H9 (cell line): ENCODE results near the gene ATP13A3. TPM values are rescaled to one million over a fixed set of nuclear protein-coding genes. Genes with fewer than 3 reads are reported as not detected.

Experiments
- DNase-seq: peaks from one replicate; pipeline ENCODE4 v3.0.0-alpha.2; 2017
- H2AFZ ChIP-seq: one replicate; pipeline ENCODE4 v1.6.1; 2013; ENCODE audit warnings: mild to moderate bottlenecking, low read length, control low read depth, moderate library complexity
- H2AK5ac ChIP-seq: 2 replicates; pipeline ENCODE4 v1.6.1; 2013; ENCODE audit warnings: low read length, control low read depth, mixed read lengths; ENCODE audit not compliant: insufficient read length
- H2BK120ac ChIP-seq: one replicate; pipeline ENCODE4 v1.6.1; 2013; ENCODE audit warnings: low read depth, mild to moderate bottlenecking, low read length, control low read depth, inconsistent platforms; ENCODE audit not compliant: poor library complexity, severe bottlenecking
- H2BK12ac ChIP-seq: 2 replicates; pipeline ENCODE4 v1.6.1; 2013; ENCODE audit warnings: low read length, control low read depth, mixed read lengths, low read depth; ENCODE audit not compliant: insufficient read length
- H2BK15ac ChIP-seq: 2 replicates; pipeline ENCODE4 v1.6.1; 2013; ENCODE audit warnings: low read depth, low read length, control low read depth
- H2BK20ac ChIP-seq: one replicate; pipeline ENCODE4 v1.6.1; 2013; ENCODE audit warnings: low read depth, mild to moderate bottlenecking, low read length, control low read depth, inconsistent platforms; ENCODE audit not compliant: poor library complexity, severe bottlenecking
- H2BK5ac ChIP-seq: 2 replicates; pipeline ENCODE4 v1.6.1; 2013; ENCODE audit warnings: low read length, control low read depth, mixed read lengths; ENCODE audit not compliant: insufficient read length
- H3K14ac ChIP-seq: 2 replicates; pipeline ENCODE4 v1.6.1; 2013; ENCODE audit warnings: low read length, control low read depth; ENCODE audit not compliant: insufficient read depth
- H3K18ac ChIP-seq: 2 replicates; pipeline ENCODE4 v1.6.1; 2013; ENCODE audit warnings: low read depth, mild to moderate bottlenecking, mixed read lengths, low read length, control low read depth; ENCODE audit not compliant: insufficient read length
- H3K23ac ChIP-seq: 2 replicates; pipeline ENCODE4 v1.6.1; 2013; ENCODE audit warnings: low read length, control low read depth, mixed read lengths, low read depth; ENCODE audit not compliant: insufficient read length
- H3K23me2 ChIP-seq: 2 replicates; pipeline ENCODE4 v1.6.1; 2013; ENCODE audit warnings: low read depth, mild to moderate bottlenecking, mixed read lengths, low read length, control low read depth; ENCODE audit not compliant: insufficient read length, poor library complexity, severe bottlenecking
- H3K27ac ChIP-seq: 2 replicates; pipeline ENCODE4 v1.5.1; 2013; ENCODE audit warnings: low read length, control low read depth, mixed read lengths, low read depth; ENCODE audit not compliant: insufficient read length
- H3K27me3 ChIP-seq: 2 replicates; pipeline ENCODE4 v1.6.1; 2013; ENCODE audit warnings: low read length, control low read depth, inconsistent platforms; ENCODE audit not compliant: insufficient read depth
- H3K4ac ChIP-seq: 2 replicates; pipeline ENCODE4 v1.6.1; 2013; ENCODE audit warnings: low read depth, mild to moderate bottlenecking, control low read depth, inconsistent platforms, low read length, moderate library complexity
- H3K4me1 ChIP-seq: 2 replicates; pipeline ENCODE4 v1.6.1; 2013; ENCODE audit warnings: low read length, control low read depth, inconsistent platforms; ENCODE audit not compliant: insufficient read depth
- H3K4me2 ChIP-seq: 2 replicates; pipeline ENCODE4 v1.6.1; 2013; ENCODE audit warnings: low read length, control low read depth, mixed read lengths; ENCODE audit not compliant: insufficient read length, insufficient read depth
- H3K56ac ChIP-seq: 2 replicates; pipeline ENCODE4 v1.6.1; 2013; ENCODE audit warnings: low read depth, mild to moderate bottlenecking, mixed read lengths, low read length, control low read depth; ENCODE audit not compliant: insufficient read length
- H3K79me1 ChIP-seq: 2 replicates; pipeline ENCODE4 v1.6.1; 2013; ENCODE audit warnings: low read depth, mild to moderate bottlenecking, moderate library complexity, low read length, control low read depth, inconsistent platforms; ENCODE audit not compliant: insufficient read depth, poor library complexity, severe bottlenecking
- H3K79me2 ChIP-seq: 2 replicates; pipeline ENCODE4 v1.6.1; 2013; ENCODE audit warnings: low read length, control low read depth, inconsistent platforms; ENCODE audit not compliant: insufficient read depth
- H3K9ac ChIP-seq: 2 replicates; pipeline ENCODE4 v1.6.1; 2013; ENCODE audit warnings: low read length, control low read depth, mixed read lengths; ENCODE audit not compliant: insufficient read length; ENCODE audit errors: extremely low read depth
- H3K9me3 ChIP-seq: one replicate; pipeline ENCODE4 v1.6.1; 2013; ENCODE audit warnings: low read depth, low read length, inconsistent platforms; ENCODE audit not compliant: control insufficient read depth
- H3T11ph ChIP-seq: one replicate; pipeline ENCODE4 v1.6.1; 2013; ENCODE audit warnings: mild to moderate bottlenecking, low read length, control low read depth, inconsistent platforms
- H4K20me1 ChIP-seq: one replicate; pipeline ENCODE4 v1.6.1; 2013; ENCODE audit not compliant: control insufficient read depth, insufficient read length, insufficient read depth
- H4K5ac ChIP-seq: 2 replicates; pipeline ENCODE4 v1.6.1; 2013; ENCODE audit warnings: low read depth, mild to moderate bottlenecking, mixed read lengths, low read length, control low read depth; ENCODE audit not compliant: insufficient read length
- H4K8ac ChIP-seq: replicated peaks from 2 replicates; pipeline ENCODE4 v1.6.1; 2013; ENCODE audit warnings: low read length, control low read depth, mixed read lengths, low read depth; ENCODE audit not compliant: insufficient read length
- H4K91ac ChIP-seq: 2 replicates; pipeline ENCODE4 v1.6.1; 2013; ENCODE audit warnings: low read depth, mild to moderate bottlenecking, moderate library complexity, mixed read lengths, low read length, control low read depth; ENCODE audit not compliant: insufficient read length
- H3K27ac Mint-ChIP-seq, 3 experiments: 2 replicates in 2 of 3; 3 replicates in 1 of 3; pipeline ENCODE4 v1.8.0; 2020 to 2021; ENCODE audit warnings: mixed read lengths in 3 of 3, mild to moderate bottlenecking in 1 of 3, moderate library complexity in 1 of 3
- H3K27me3 Mint-ChIP-seq: 2 replicates; pipeline ENCODE4 v1.8.0; 2021; ENCODE audit warnings: low read depth, mild to moderate bottlenecking, moderate library complexity, mixed read lengths
- H3K36me3 Mint-ChIP-seq, 3 experiments: 2 replicates in 2 of 3; 3 replicates in 1 of 3; pipeline ENCODE4 v1.8.0; 2020 to 2021; ENCODE audit warnings: low read depth in 3 of 3, mixed read lengths in 3 of 3; ENCODE audit not compliant: insufficient read depth in 1 of 3
- H3K4me1 Mint-ChIP-seq, 2 experiments: 2 replicates each; pipeline ENCODE4 v1.8.0; 2020; ENCODE audit warnings: mixed read lengths in 2 of 2
- H3K4me3 Mint-ChIP-seq, 2 experiments: 2 replicates in 1 of 2; 3 replicates in 1 of 2; pipeline ENCODE4 v1.8.0; 2020 to 2021; ENCODE audit warnings: mild to moderate bottlenecking in 2 of 2, mixed read lengths in 2 of 2, moderate library complexity in 1 of 2
- H3K9me3 Mint-ChIP-seq, 2 experiments: 2 replicates in 1 of 2; 3 replicates in 1 of 2; pipeline ENCODE4 v1.8.0; 2020; ENCODE audit warnings: mild to moderate bottlenecking in 2 of 2, mixed read lengths in 2 of 2, moderate library complexity in 1 of 2
- WGBS: extraction: QIAGEN DNeasy Blood & Tissue Kit; methylation state at CpG from one replicate; pipeline ENCODE4 v1.1.7; 2013; ENCODE audit warnings: missing lambda C conversion rate, low lambda C conversion rate, mixed read lengths; ENCODE audit not compliant: insufficient read length; ENCODE audit errors: extremely low coverage; 5-methylcytosine and 5-hydroxymethylcytosine counted together
- total RNA-seq: library from RNA; stranded (reverse); gene quantifications from 2 replicates; pipeline ENCODE4 v1.2.1, GENCODE V29; 2021
- TF ChIP-seq, protein P1 (sequence below): fragments of 200-600 bp; sonication (generic); conservative IDR thresholded peaks from 3 replicates; pipeline ENCODE4 v1.8.0; 2021; ENCODE audit warnings: antibody characterized with exemption, mild to moderate bottlenecking

Gene ATP13A3
- total RNA-seq, 1 experiment from 2014 or later: 78.5 TPM

DNA sequence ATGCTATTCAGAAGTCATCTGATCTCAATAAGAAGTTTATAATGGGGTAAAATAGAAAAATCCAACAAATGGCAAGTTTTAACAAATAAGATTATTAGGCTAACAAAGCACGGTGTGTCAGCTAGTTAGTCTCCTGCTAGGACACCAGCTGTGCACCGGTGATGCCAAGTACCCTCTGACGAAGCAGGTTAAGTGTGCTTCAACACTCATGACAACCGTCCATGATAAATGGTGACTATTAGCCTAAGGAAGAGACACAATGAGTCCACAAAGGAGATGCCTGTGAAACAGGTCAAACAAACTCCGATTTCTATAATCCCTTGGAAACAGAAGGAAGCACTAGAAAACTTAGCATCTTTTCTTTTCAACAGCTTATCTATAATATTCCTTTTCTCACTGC lies 36.5 kb downstream of the ATP13A3 start:
- no peak overlapping the region for H2AFZ ChIP-seq
- H4K8ac ChIP-seq: no peak overlapping the region
- Mint-ChIP-seq H3K4me3 (no peak overlapping the region), H3K4me1 (no peaks in the 10 kb centered on the region), H3K27me3 (no peaks in the 10 kb centered on the region), H3K36me3 (peaks cover 31 to 73% (median 66%) of the 10 kb centered on the region in 3 experiments; a peak in 6 of 7 replicates), H3K27ac (no peak overlapping the region), H3K9me3 (no peaks in the 10 kb centered on the region)
- H3K23me2 ChIP-seq: no peaks in the 10 kb centered on the region
- no peaks in the 10 kb centered on the region for H3K79me2 ChIP-seq
- H3K4me2 ChIP-seq: no peak overlapping the region
- no peaks in the 10 kb centered on the region for H3K9me3 ChIP-seq
- H3K27me3 ChIP-seq: no peaks in the 10 kb centered on the region
- H3K14ac ChIP-seq: no peak overlapping the region
- no peak overlapping the region for H3T11ph ChIP-seq
- H3K27ac ChIP-seq: no peak overlapping the region
- no peak overlapping the region for H2BK12ac ChIP-seq
- H2AK5ac ChIP-seq: no peak overlapping the region
- no peak overlapping the region for H3K56ac ChIP-seq
- no peak for DNase-seq
- H2BK20ac ChIP-seq: no peak overlapping the region
- H3K18ac ChIP-seq: no peak overlapping the region
- no peak overlapping the region for H2BK15ac ChIP-seq
- H3K4ac ChIP-seq: no peak overlapping the region
- no peaks in the 10 kb centered on the region for H4K20me1 ChIP-seq
- no CpG with 5 or more reads among the region's 5 CpGs for WGBS
- H3K4me1 ChIP-seq: no peaks in the 10 kb centered on the region
- H3K23ac ChIP-seq: no peak overlapping the region
- H4K5ac ChIP-seq: no peak overlapping the region
- no peak overlapping the region for H4K91ac ChIP-seq
- no peak overlapping the region for H2BK5ac ChIP-seq
- no peak overlapping the region for H3K9ac ChIP-seq
- TF ChIP-seq, protein P1, sequence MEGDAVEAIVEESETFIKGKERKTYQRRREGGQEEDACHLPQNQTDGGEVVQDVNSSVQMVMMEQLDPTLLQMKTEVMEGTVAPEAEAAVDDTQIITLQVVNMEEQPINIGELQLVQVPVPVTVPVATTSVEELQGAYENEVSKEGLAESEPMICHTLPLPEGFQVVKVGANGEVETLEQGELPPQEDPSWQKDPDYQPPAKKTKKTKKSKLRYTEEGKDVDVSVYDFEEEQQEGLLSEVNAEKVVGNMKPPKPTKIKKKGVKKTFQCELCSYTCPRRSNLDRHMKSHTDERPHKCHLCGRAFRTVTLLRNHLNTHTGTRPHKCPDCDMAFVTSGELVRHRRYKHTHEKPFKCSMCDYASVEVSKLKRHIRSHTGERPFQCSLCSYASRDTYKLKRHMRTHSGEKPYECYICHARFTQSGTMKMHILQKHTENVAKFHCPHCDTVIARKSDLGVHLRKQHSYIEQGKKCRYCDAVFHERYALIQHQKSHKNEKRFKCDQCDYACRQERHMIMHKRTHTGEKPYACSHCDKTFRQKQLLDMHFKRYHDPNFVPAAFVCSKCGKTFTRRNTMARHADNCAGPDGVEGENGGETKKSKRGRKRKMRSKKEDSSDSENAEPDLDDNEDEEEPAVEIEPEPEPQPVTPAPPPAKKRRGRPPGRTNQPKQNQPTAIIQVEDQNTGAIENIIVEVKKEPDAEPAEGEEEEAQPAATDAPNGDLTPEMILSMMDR: no peak
- no peaks in the 10 kb centered on the region for H3K79me1 ChIP-seq
- H2BK120ac ChIP-seq: no peak overlapping the region
